Measurements from ENCODE around the gene MAVS.

The MAVS gene

DNA sequence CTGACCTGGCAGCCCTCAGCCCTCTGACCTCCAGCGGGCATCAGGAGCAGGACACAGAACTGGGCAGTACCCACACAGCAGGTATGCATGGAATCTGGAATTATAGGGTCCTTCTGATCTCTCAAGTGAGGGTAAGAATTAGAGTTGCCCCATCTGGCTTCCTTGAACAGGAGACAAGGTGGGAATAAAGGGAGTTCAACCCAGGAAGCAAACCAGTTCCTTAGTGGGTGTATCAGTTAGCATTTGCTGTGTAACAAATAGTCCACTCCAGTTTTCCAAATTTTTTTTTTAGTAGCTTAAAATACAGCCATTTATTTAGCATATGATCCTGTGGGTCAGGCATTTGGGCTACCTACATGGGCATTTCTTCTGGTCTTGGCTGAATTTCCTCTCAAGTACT lies 15.7 kb downstream of the MAVS start:
- no peak for DNase-seq (ENCODE audit: low spot score)
- in situ Hi-C loops (cut with MboI; ENCODE audit: low pct_unique_long_range_greater_than_20kb, low sequenced_read_pairs, unreplicated experiment) = no loop called here
- TF ChIP-seq, protein P1, sequence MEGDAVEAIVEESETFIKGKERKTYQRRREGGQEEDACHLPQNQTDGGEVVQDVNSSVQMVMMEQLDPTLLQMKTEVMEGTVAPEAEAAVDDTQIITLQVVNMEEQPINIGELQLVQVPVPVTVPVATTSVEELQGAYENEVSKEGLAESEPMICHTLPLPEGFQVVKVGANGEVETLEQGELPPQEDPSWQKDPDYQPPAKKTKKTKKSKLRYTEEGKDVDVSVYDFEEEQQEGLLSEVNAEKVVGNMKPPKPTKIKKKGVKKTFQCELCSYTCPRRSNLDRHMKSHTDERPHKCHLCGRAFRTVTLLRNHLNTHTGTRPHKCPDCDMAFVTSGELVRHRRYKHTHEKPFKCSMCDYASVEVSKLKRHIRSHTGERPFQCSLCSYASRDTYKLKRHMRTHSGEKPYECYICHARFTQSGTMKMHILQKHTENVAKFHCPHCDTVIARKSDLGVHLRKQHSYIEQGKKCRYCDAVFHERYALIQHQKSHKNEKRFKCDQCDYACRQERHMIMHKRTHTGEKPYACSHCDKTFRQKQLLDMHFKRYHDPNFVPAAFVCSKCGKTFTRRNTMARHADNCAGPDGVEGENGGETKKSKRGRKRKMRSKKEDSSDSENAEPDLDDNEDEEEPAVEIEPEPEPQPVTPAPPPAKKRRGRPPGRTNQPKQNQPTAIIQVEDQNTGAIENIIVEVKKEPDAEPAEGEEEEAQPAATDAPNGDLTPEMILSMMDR (IDR thresholded peaks at IDR 0.05; ENCODE audit: extremely low read depth, insufficient read depth, missing control alignments) = no peak

DNA sequence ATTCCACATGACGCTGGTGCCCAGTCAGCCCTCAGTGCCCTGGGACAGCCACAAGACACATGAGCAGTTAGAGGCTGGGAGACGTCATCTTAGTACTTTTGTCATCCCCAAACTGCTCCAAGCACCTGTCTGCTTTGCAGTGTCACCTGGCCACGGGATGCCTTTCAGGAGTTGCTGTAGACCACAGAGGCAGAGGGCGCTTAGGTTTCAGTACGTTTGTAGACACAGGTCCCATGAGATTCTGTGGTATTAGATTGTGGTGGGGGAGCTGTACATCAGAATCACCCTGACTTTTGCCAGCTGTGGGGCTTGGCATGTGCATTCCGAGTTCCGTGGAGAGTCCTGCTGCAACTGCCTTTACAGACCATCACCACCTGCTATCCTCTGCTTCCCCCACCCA lies 16.7 kb downstream of the MAVS start:
- TF ChIP-seq, protein P1 (IDR thresholded peaks at IDR 0.05; ENCODE audit: extremely low read depth, insufficient read depth, missing control alignments) = no peak
- no peak for DNase-seq (ENCODE audit: low spot score)
- in situ Hi-C loops (cut with MboI; ENCODE audit: low pct_unique_long_range_greater_than_20kb, low sequenced_read_pairs, unreplicated experiment) = no loop called here

DNA sequence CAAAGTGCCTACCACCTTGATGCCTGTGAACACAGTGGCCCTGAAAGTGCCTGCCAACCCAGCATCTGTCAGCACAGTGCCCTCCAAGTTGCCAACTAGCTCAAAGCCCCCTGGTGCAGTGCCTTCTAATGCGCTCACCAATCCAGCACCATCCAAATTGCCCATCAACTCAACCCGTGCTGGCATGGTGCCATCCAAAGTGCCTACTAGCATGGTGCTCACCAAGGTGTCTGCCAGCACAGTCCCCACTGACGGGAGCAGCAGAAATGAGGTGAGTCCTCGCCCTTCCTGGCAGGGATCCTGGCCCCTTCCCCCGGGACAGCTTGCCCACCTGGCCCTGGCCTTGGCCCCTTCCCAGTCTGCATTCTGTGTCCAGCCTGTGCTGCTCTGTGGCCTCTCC lies 17.9 kb downstream of the MAVS start:
- DNase-seq (ENCODE audit: low spot score) = no peak
- TF ChIP-seq, protein P1 (IDR thresholded peaks at IDR 0.05; ENCODE audit: extremely low read depth, insufficient read depth, missing control alignments) = no peak
- in situ Hi-C loops (cut with MboI; ENCODE audit: low pct_unique_long_range_greater_than_20kb, low sequenced_read_pairs, unreplicated experiment) = no loop called here

DNA sequence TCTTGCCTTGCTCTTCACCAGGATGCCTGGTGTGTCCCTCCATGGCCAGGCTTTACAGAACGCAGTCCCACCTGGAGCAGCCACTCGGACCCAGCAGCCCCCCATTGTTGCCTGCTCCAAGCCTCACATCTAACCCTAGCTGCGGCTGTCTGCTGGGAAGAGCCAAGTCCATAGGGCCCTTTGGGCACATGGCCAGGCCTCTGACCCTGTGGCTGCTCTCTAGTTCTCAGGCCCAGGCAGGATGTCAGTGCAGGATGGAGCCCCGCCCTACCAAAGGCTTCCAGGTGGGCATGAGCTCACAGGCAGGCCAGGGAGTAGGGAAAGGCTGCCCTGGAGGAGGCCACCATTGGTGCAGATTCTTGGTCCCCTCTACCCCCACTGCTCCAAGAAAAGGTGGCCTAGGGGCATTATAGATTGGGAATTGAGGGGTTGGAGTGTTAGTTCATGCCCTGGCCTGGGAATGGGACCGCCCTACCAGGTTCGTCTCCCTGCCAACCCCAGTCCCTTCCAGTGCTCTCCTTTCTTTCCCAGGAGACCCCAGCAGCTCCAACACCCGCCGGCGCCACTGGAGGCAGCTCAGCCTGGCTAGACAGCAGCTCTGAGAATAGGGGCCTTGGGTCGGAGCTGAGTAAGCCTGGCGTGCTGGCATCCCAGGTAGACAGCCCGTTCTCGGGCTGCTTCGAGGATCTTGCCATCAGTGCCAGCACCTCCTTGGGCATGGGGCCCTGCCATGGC lies 18.7 kb downstream of the MAVS start:
- TF ChIP-seq, protein P1 (IDR thresholded peaks at IDR 0.05; ENCODE audit: extremely low read depth, insufficient read depth, missing control alignments) = no peak
- in situ Hi-C loops (cut with MboI; ENCODE audit: low pct_unique_long_range_greater_than_20kb, low sequenced_read_pairs, unreplicated experiment) = no loop called here
- no peak for DNase-seq (ENCODE audit: low spot score)

DNA sequence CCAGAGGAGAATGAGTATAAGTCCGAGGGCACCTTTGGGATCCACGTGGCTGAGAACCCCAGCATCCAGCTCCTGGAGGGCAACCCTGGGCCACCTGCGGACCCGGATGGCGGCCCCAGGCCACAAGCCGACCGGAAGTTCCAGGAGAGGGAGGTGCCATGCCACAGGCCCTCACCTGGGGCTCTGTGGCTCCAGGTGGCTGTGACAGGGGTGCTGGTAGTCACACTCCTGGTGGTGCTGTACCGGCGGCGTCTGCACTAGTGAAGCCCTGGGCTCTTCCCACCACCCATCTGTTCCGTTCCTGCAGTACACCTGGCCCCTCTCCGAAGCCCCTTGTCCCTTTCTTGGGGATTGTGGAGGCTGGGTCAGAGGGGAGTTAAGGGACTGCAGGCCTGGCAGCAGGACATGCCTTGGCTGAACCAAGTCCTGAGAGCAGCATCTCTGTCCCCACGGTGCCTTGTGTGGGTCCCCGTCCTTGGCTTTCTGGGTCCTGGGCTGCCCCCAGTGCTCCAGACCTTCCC lies 19.3 kb downstream of the MAVS start:
- TF ChIP-seq, protein P1 (IDR thresholded peaks at IDR 0.05; ENCODE audit: extremely low read depth, insufficient read depth, missing control alignments) = no peak
- no peak for DNase-seq (ENCODE audit: low spot score)
- in situ Hi-C loops (cut with MboI; ENCODE audit: low pct_unique_long_range_greater_than_20kb, low sequenced_read_pairs, unreplicated experiment) = no loop called here

DNA sequence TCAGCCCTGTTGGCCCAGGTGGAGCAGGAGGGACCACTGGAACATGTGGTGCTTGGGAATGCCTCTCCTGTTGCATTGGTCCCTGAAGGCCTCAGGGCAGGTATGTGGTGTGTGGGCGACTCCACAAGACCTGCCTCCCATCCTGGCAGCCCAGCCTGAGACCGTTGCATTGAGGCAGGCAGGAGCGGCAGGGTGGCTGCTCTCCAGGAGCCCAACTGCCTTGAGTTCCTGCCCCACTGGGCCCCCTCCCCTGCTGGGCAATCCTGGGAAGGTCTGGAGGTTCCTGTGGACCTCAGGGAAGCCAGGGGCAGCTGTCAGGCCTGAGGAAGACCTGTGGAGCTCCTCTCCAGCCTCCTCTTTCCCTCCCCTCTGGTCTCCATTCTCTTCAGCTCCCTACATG lies 19.8 kb downstream of the MAVS start:
- no peak for DNase-seq (ENCODE audit: low spot score)
- TF ChIP-seq, protein P1 (IDR thresholded peaks at IDR 0.05; ENCODE audit: extremely low read depth, insufficient read depth, missing control alignments) = no peak
- in situ Hi-C loops (cut with MboI; ENCODE audit: low pct_unique_long_range_greater_than_20kb, low sequenced_read_pairs, unreplicated experiment) = no loop called here

All from GM13977 (cell line).